HG02763 (cell line): Measurements from ENCODE around the gene COMMD1.

Experiments used
- ATAC-seq: cut with Tn5 transposase; IDR thresholded peaks from one replicate; pipeline ENCODE4 v1.9.1; 2021; ENCODE audit warnings: mild to moderate bottlenecking, moderate library complexity; ENCODE audit not compliant: unreplicated experiment

Gene COMMD1

DNA sequence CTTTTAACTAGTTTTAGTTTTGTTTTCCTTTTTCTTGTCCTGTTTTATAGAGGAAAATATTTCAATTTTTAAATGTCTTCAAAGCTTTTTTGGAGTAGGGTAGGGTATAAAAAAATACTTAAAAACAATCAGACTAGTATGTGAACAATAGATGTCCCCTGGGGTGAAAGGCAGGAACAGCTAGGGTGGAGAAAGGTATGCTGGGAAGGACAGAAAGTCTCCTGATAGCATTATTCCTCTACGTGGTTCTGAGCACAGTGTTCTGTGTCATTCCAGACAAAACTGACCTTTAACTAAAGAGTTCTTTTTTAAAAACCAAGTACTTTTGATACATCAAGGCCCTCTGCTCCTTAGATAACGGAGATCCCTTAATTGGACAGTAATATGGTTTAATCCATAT lies 258.4 kb downstream of the COMMD1 start:
- ATAC-seq = no peak

- no peak for ATAC-seq
Measured at GRCh38 chr2:62175728-62176127, 270.3 kb downstream of the COMMD1 start.

GRCh38 chr2:62176801-62177200 lies 271.3 kb downstream of the COMMD1 start:
- ATAC-seq = no peak

- ATAC-seq = no peak
Measured at GRCh38 chr2:62177392-62178049, 272.0 kb downstream of the COMMD1 start.

DNA sequence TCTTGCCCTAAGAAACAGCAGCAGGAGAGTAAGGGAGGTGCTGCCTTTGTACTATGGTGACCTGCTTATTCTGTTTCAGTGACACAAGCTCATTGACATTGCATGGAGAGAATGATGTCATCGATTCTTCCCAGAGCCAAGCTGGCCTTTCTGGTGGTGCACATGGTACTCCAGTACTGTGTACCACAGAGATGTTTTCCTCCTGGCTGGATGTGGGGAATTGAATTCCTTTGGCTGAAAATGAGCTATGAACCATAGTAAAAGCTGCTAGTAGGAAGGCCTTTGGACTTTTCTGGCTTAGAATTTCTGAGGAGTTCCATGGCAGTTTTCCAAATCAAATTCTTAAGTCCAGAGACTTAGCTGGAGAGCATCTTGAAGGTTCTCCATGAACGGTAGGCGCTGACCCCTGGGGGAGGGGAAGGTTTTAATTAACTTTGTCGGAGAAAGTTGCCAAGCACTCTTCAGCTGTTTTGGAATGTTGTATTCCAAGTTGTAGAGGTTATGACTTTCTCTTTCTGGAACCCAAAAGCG lies 273.3 kb downstream of the COMMD1 start:
- ATAC-seq = no peak

DNA sequence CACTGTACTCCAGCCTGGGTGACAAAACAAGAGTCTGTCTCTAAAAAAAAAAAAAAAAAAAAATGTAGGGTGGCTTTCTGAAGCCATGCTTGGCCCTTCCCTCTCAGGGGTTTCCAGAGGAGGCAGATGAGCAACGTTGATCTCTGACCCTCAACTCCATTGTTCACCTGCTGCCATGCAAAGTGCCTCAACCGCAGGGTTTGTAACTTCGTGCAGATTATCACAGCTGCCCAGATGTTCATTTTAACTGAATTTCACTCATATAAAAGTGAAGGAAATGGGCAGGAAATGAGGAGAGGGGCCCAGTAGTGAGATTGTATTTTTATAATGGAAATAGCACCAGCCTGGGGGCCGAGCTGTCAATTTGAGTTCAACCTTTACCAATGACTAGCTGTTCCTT lies 275.5 kb downstream of the COMMD1 start:
- ATAC-seq = no peak

DNA sequence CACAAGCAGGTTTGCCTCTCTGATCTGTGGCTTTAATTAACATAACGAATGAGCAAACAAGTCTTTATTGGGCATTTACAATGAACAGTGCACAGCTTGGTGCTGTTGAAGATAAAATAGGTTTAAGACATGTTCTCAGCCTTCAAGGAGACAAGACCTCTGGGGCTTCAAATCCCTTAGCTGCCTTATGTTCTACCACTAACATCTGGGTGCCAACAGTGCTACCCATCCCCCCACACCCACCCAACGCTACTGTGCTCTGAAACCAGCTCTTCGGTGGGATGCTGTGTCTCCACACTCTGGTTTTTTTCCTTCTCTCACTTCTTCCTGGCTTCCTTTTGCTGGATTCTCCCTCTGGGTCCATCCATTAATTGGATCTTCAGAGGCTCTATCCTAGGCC lies 276.4 kb downstream of the COMMD1 start:
- ATAC-seq = no peak

DNA sequence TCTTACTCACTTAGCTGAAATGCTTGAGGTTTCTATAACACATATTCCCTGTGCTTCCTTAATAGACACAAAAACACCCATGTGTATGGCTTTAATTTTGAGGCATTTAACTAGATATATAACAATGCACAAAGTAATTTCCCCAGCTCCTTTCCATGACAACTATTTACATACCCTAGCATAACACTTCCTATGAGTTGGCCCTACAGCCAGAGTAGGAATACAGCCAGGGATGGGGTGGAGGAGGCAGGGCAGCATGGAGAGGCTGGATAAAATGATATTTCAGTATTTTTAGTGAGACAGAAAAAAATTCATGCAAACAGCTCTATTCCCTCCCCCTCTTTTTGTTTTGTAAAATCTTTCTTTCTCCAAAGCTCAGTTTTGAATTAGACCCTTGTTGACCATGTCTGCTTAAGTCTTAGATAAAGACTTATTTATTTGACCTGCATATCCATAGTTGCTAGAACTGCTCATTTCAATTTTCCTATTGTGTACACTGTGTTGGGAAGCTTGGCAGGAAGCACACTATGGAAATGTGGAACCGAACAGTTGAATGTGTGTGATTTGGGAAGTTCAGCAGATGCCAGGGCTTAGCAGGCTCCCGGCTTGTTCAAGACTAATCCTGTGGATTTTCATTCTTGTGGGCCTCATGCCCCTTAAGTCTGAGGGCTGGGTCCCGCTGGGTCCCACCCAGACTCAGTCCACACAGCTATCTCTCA lies 279.2 kb downstream of the COMMD1 start:
- no peak for ATAC-seq
